Endothelial cell of umbilical vein (primary cell): ENCODE measurements around the gene CDC42EP4. TPM values are rescaled to one million over a fixed set of nuclear protein-coding genes. Genes with fewer than 3 reads are reported as not detected.

Experiments used
- BruUV-seq: library from RNA; stranded (reverse); fragments of 400-500 nt; replicated peaks from 2 replicates; lab custom pipeline; 2021; lab: Mats Ljungman, UMichigan
- CTCF ChIA-PET: fragments of 300-600, 350-600 bp; sonication (Branson Sonifier 250); formaldehyde crosslinking; loops from one replicate; lab custom pipeline; 2021; ENCODE audit warnings: antibody characterized with exemption, inconsistent platforms; lab: Charles Lee
- POLR2A ChIA-PET: fragments of 300-600, 350-600 bp; sonication (Branson Sonifier 250); formaldehyde crosslinking; loops from one replicate; lab custom pipeline; 2021; ENCODE audit warnings: antibody characterized with exemption, inconsistent platforms; lab: Charles Lee
- DNase-seq: peaks from one replicate; pipeline ENCODE4 v3.0.0-alpha.2; 2011; ENCODE audit warnings: low read depth, low spot score
- FAIRE-seq: peaks from 2 replicates; lab custom pipeline; 2011; peaks lifted over from hg19 to GRCh38; lab: Jason Lieb, UNC
- H2AFZ ChIP-seq: 2 replicates; pipeline ENCODE4 v1.6.0; 2012; ENCODE audit warnings: low read depth, low read length, control low read depth, inconsistent platforms
- H3K27ac ChIP-seq: 2 replicates; pipeline ENCODE4 v1.5.1; 2011; ENCODE audit warnings: low read depth, mild to moderate bottlenecking, control low read depth, low read length, moderate library complexity; ENCODE audit not compliant: insufficient read depth
- H3K27me3 ChIP-seq, 2 experiments: 2 replicates each; pipeline versions ENCODE4 v1.6.0 to v1.6.1; 2011; ENCODE audit warnings: low read length in 2 of 2, mixed read lengths in 1 of 2; ENCODE audit not compliant: control insufficient read depth in 2 of 2, insufficient read depth in 2 of 2
- H3K36me3 ChIP-seq, 2 experiments: 2 replicates in 1 of 2; 3 replicates in 1 of 2; pipeline ENCODE4 v1.5.1; 2011; ENCODE audit warnings: low read length in 2 of 2, mild to moderate bottlenecking in 1 of 2, moderate library complexity in 1 of 2; ENCODE audit not compliant: control insufficient read depth in 2 of 2, insufficient read depth in 2 of 2; ENCODE audit errors: extremely low read depth in 1 of 2
- H3K4me1 ChIP-seq: 3 replicates; pipeline ENCODE4 v1.5.1; 2011; ENCODE audit warnings: mild to moderate bottlenecking, low read length; ENCODE audit not compliant: control insufficient read depth, insufficient read depth; ENCODE audit errors: extremely low read depth
- H3K4me2 ChIP-seq: 2 replicates; pipeline ENCODE4 v1.6.1; 2011; ENCODE audit warnings: low read length, control low read depth, mixed read lengths; ENCODE audit not compliant: insufficient read depth
- H3K4me3 ChIP-seq, 3 experiments: fragments of 200-600 bp in 1 of 3; sonication (generic), shearing (Covaris generic) in 1 of 3; replicated peaks in 1 of 3; 2 replicates each; pipeline ENCODE4 v1.5.1; 2011 to 2016; ENCODE audit warnings: control low read depth in 3 of 3, low read length in 3 of 3, mild to moderate bottlenecking in 2 of 3, inconsistent platforms in 1 of 3, low read depth in 1 of 3, moderate library complexity in 1 of 3; ENCODE audit not compliant: insufficient read depth in 1 of 3
- H3K79me2 ChIP-seq: 2 replicates; pipeline ENCODE4 v1.6.0; 2012; ENCODE audit warnings: low read length, inconsistent platforms; ENCODE audit not compliant: control insufficient read depth, insufficient read depth
- H3K9ac ChIP-seq: replicated peaks from 2 replicates; pipeline ENCODE3; 2011; ENCODE audit warnings: low read length, control low read depth; ENCODE audit not compliant: insufficient read depth; ENCODE audit errors: extremely low read depth
- H3K9me1 ChIP-seq: replicated peaks from 3 replicates; pipeline ENCODE4 v1.6.0; 2011; ENCODE audit warnings: mild to moderate bottlenecking, low read length; ENCODE audit not compliant: control insufficient read depth, insufficient read depth; ENCODE audit errors: extremely low read depth
- H3K9me3 ChIP-seq: replicated peaks from 2 replicates; pipeline ENCODE4 v1.5.1; 2012; ENCODE audit warnings: low read length, inconsistent platforms; ENCODE audit not compliant: control insufficient read depth, insufficient read depth
- H4K20me1 ChIP-seq: replicated peaks from 2 replicates; pipeline ENCODE3; 2011; ENCODE audit warnings: mild to moderate bottlenecking, low read length; ENCODE audit not compliant: control insufficient read depth, insufficient read depth; ENCODE audit errors: extremely low read depth
- EZH2 ChIP-seq: IDR thresholded peaks from 2 replicates; pipeline ENCODE4 v1.6.1; 2012; ENCODE audit warnings: borderline replicate concordance, low read depth, mild to moderate bottlenecking, moderate library complexity, low read length, inconsistent platforms; ENCODE audit not compliant: severe bottlenecking
- FOS ChIP-seq: IDR thresholded peaks from 2 replicates; pipeline ENCODE4 v1.6.1; 2011; ENCODE audit warnings: mild to moderate bottlenecking, low read length, moderate library complexity, borderline replicate concordance; ENCODE audit not compliant: insufficient read depth
- GATA2 ChIP-seq: IDR thresholded peaks from 2 replicates; pipeline ENCODE4 v1.7.0; 2011; ENCODE audit warnings: low read depth, mild to moderate bottlenecking, moderate library complexity, mixed read lengths, low read length; ENCODE audit not compliant: insufficient read length, insufficient read depth
- JUN ChIP-seq: IDR thresholded peaks from 2 replicates; pipeline ENCODE4 v1.6.1; 2011; ENCODE audit warnings: borderline replicate concordance, low read depth; ENCODE audit not compliant: insufficient read length, insufficient read depth
- MYC ChIP-seq: IDR thresholded peaks from one replicate; pipeline ENCODE4 v1.6.1; 2011; ENCODE audit warnings: mild to moderate bottlenecking, low read depth, low read length
- POLR2A ChIP-seq: IDR thresholded peaks from 2 replicates; pipeline ENCODE4 v1.6.1; 2012; ENCODE audit warnings: low read depth, mild to moderate bottlenecking, control low read depth, low read length
- POLR2AphosphoS5 ChIP-seq: IDR thresholded peaks from 2 replicates; pipeline ENCODE4 v1.6.1; 2012; ENCODE audit warnings: low read depth, mild to moderate bottlenecking, control low read depth, low read length, moderate library complexity; ENCODE audit not compliant: insufficient read depth
- dilution Hi-C: fragments of 300-500 bp; cut with MboI; formaldehyde crosslinking; loops from one replicate; pipeline ENCODE4 v1.15.0; 2019; ENCODE audit warnings: low sequenced_read_pairs; ENCODE audit not compliant: extremely low pct_ligation_motif_present
- intact Hi-C: fragments of 100-400 bp; cut with micrococcal nuclease; formaldehyde crosslinking; loops from one replicate; pipeline ENCODE4 v1.10.0; 2022
- polyA plus RNA-seq, 4 experiments: library from polyadenylated mRNA; depleted of rRNA in 3 of 4; stranded (reverse) in 3 of 4; unstranded in 1 of 4; fragments of >200 nt; gene quantifications; 2 replicates each; pipeline versions ENCODE4 v1.2.1 to v1.2.3, GENCODE V29; 2011 to 2012; ENCODE audit warnings: missing spikeins in 1 of 4
- total RNA-seq: library from RNA; stranded (reverse); gene quantifications from 2 replicates; pipeline ENCODE4 v1.2.3, GENCODE V29; 2021
- TF ChIP-seq, protein P1 (sequence below), 2 donors: IDR thresholded peaks; 1 replicate in 1 of 2; 2 replicates in 1 of 2; pipeline ENCODE4 v1.5.1; 2011; ENCODE audit warnings: low read length in 2 of 2, mild to moderate bottlenecking in 2 of 2, moderate library complexity in 2 of 2, control low read depth in 1 of 2, inconsistent platforms in 1 of 2, low read depth in 1 of 2; ENCODE audit not compliant: insufficient read depth in 1 of 2; ENCODE audit errors: extremely low read depth in 1 of 2
- TF ChIP-seq, protein P2 (sequence below): IDR thresholded peaks from 2 replicates; pipeline ENCODE4 v1.6.1; 2011; ENCODE audit not compliant: insufficient read depth, insufficient read length

Gene CDC42EP4
- total and polyA plus RNA-seq, 2 donors (not counting 3 experiments of a cell fraction or from before 2014, with no cell fraction given): 11.4 to 19.6 TPM

DNA sequence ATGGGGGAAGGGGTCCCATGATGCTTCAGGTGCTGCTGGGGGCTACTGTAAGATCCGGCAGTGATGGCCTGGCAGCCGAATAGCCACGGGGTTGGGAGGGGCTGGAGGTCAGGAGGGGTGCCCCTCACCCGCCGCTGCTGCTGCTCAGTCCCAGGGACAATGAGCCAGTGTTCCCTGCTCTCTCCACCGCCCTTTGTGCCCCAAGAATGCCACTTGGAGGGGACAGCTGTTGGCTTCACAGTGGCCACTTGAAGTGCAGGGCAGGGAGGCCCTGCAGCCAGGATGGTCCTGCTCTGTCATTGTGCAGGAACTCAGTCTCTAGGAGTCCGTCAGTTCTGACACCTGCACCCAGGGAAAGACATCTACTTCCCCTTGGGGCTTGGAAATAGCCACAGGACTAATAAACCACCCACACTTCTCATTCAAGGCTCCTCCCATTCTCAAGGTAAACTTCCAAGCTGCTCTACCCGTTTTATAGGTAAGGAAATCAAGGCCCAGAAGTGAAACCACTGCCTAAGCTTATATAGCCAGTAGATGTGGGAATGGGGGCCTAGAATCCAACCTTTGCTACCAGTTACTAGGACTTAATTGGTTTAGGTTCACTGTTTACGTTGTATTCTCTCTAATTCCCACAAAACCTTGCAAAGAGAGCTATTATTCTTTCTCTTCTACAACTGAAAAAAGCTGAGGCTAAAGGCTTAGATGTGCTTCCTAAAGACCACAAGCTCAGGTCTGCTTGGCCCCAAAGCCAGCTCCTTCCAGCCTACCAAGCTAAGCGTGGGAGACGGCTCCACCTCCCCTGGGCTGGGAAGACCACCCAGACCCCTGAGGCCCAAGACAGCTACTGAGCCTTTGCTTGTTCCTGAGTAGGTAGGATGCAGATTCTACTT is 43.9 kb downstream of the CDC42EP4 start:
- BruUV-seq: no TSS peak
- Histone ChIP-seq H2AFZ (no peak overlapping the region), H3K4me2 (no peak overlapping the region), H3K79me2 (no peaks in the 10 kb centered on the region), H3K9me1 (no peaks in the 10 kb centered on the region), H3K27ac (no peak overlapping the region), H3K4me1 (no peaks in the 10 kb centered on the region), H3K9ac (no peak overlapping the region), H3K9me3 (no peaks in the 10 kb centered on the region), H3K27me3 (no peaks in the 10 kb centered on the region), H3K4me3 (no peak overlapping the region), H3K36me3 (no peaks in the 10 kb centered on the region), H4K20me1 (no peaks in the 10 kb centered on the region)
- POLR2A ChIA-PET: no interaction called here
- CTCF ChIA-PET: interaction anchor here (0.9 to 1.4 kb wide), 5 partner anchors 9 to 102 kb away, joined by 3 to 7 read pairs (median 5); no protein-coding TSS in a partner anchor
- intact Hi-C loops (no loop called here), dilution Hi-C loops (no loop called here)
- no peak for TF ChIP-seq GATA2
- no peak for TF ChIP-seq POLR2AphosphoS5
- TF ChIP-seq, protein P1, sequence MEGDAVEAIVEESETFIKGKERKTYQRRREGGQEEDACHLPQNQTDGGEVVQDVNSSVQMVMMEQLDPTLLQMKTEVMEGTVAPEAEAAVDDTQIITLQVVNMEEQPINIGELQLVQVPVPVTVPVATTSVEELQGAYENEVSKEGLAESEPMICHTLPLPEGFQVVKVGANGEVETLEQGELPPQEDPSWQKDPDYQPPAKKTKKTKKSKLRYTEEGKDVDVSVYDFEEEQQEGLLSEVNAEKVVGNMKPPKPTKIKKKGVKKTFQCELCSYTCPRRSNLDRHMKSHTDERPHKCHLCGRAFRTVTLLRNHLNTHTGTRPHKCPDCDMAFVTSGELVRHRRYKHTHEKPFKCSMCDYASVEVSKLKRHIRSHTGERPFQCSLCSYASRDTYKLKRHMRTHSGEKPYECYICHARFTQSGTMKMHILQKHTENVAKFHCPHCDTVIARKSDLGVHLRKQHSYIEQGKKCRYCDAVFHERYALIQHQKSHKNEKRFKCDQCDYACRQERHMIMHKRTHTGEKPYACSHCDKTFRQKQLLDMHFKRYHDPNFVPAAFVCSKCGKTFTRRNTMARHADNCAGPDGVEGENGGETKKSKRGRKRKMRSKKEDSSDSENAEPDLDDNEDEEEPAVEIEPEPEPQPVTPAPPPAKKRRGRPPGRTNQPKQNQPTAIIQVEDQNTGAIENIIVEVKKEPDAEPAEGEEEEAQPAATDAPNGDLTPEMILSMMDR (IDR thresholded peaks at IDR 0.05; ENCODE audit: extremely low read depth in 1 of 2, insufficient read depth in 1 of 2, low read depth in 1 of 2, low read length in 2 of 2): no peak
- TF ChIP-seq, protein P2, sequence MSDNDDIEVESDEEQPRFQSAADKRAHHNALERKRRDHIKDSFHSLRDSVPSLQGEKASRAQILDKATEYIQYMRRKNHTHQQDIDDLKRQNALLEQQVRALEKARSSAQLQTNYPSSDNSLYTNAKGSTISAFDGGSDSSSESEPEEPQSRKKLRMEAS: no peak
- no peak for TF ChIP-seq POLR2A
- TF ChIP-seq MYC: no peak
- TF ChIP-seq EZH2: no peak
- TF ChIP-seq FOS: no peak
- no peak for TF ChIP-seq JUN
- FAIRE-seq (no peak), DNase-seq (no peak)
